SK-N-SH treated with all-trans-retinoic acid at 6 μM for 48 hours (cell line): ENCODE results near the gene ABCA3.

Source experiments
- ATAC-seq: fragments of 200-7000 bp; cut with Tn5 transposase; 3 replicates; pipeline ENCODE4 v1.9.1; 2020; ENCODE audit warnings: mild to moderate bottlenecking, moderate library complexity
- ARNTL ChIP-seq: fragments of 450-650 bp; formaldehyde crosslinking; IDR thresholded peaks from 2 replicates; pipeline ENCODE4 v1.5.0; 2020; ENCODE audit warnings: low read depth, mild to moderate bottlenecking, moderate library complexity, borderline replicate concordance
- BACH2 ChIP-seq: fragments of 250-450 bp; sonication (Bioruptor Pico); IDR thresholded peaks from 2 replicates; pipeline ENCODE4 v1.9.0; 2021; ENCODE audit warnings: mild to moderate bottlenecking, borderline replicate concordance
- CREB5 ChIP-seq: fragments of 250-450 bp; sonication (Bioruptor Pico); IDR thresholded peaks from 2 replicates; pipeline ENCODE4 v1.5.1; 2020; ENCODE audit warnings: low read depth, mild to moderate bottlenecking, moderate library complexity
- CSDC2 ChIP-seq: fragments of 250-450 bp; sonication (Bioruptor Pico); IDR thresholded peaks from 2 replicates; pipeline ENCODE4 v1.5.0; 2020; ENCODE audit warnings: mild to moderate bottlenecking, moderate library complexity
- CSRNP3 ChIP-seq: fragments of 250-450 bp; sonication (Bioruptor Pico); IDR thresholded peaks from 2 replicates; pipeline ENCODE4 v1.5.1; 2021; ENCODE audit warnings: mild to moderate bottlenecking, moderate library complexity
- ESRRG ChIP-seq: fragments of 250-450 bp; sonication (Bioruptor Pico); IDR thresholded peaks from 2 replicates; pipeline ENCODE4 v1.6.1; 2021; ENCODE audit warnings: mild to moderate bottlenecking
- GLIS3 ChIP-seq: fragments of 250-450 bp; sonication (Bioruptor Pico); IDR thresholded peaks from 2 replicates; pipeline ENCODE4 v1.5.0; 2020; ENCODE audit warnings: mild to moderate bottlenecking, moderate library complexity
- ISL1 ChIP-seq: fragments of 250-450 bp; sonication (Bioruptor Pico); IDR thresholded peaks from 2 replicates; pipeline ENCODE4 v2.1.2; 2022; ENCODE audit warnings: mild to moderate bottlenecking, moderate library complexity
- OSR1 ChIP-seq: fragments of 250-450 bp; sonication (Bioruptor Pico); IDR thresholded peaks from 2 replicates; pipeline ENCODE4 v1.8.0; 2022; ENCODE audit warnings: moderate library complexity, mild to moderate bottlenecking, inconsistent platforms
- POU6F1 ChIP-seq: fragments of 250-450 bp; sonication (Bioruptor Pico); IDR thresholded peaks from 2 replicates; pipeline ENCODE4 v1.8.0; 2021; ENCODE audit warnings: low read depth, mild to moderate bottlenecking, moderate library complexity, borderline replicate concordance
- PPARA ChIP-seq: fragments of 250-450 bp; sonication (Bioruptor Pico); IDR thresholded peaks from 2 replicates; pipeline ENCODE4 v1.5.0; 2020; ENCODE audit warnings: mild to moderate bottlenecking, borderline replicate concordance
- RARB ChIP-seq: fragments of 250-450 bp; sonication (Bioruptor Pico); IDR thresholded peaks from 2 replicates; pipeline ENCODE4 v1.8.0; 2021; ENCODE audit warnings: mild to moderate bottlenecking, moderate library complexity
- SNAI2 ChIP-seq: fragments of 250-450 bp; sonication (Bioruptor Pico); IDR thresholded peaks from 2 replicates; pipeline ENCODE4 v1.5.0; 2020; ENCODE audit warnings: mild to moderate bottlenecking, moderate library complexity
- TCF4 ChIP-seq: fragments of 250-450 bp; sonication (Bioruptor Pico); IDR thresholded peaks from 2 replicates; pipeline ENCODE4 v1.8.0; 2021; ENCODE audit warnings: mild to moderate bottlenecking, moderate library complexity, borderline replicate concordance
- TOX ChIP-seq: fragments of 250-450 bp; sonication (Bioruptor Pico); IDR thresholded peaks from 2 replicates; pipeline ENCODE4 v1.8.0; 2021; ENCODE audit warnings: mild to moderate bottlenecking, moderate library complexity, borderline replicate concordance
- TSHZ2 ChIP-seq: fragments of 250-450 bp; sonication (Bioruptor Pico); IDR thresholded peaks from 2 replicates; pipeline ENCODE4 v1.5.0; 2020; ENCODE audit warnings: mild to moderate bottlenecking, moderate library complexity
- ZC3H10 ChIP-seq: fragments of 250-450 bp; sonication (Bioruptor Pico); IDR thresholded peaks from 2 replicates; pipeline ENCODE4 v1.5.1; 2021; ENCODE audit warnings: mild to moderate bottlenecking, moderate library complexity
- ZFP3 ChIP-seq: fragments of 250-450 bp; sonication (Bioruptor Pico); IDR thresholded peaks from 2 replicates; pipeline ENCODE4 v1.5.0; 2020; ENCODE audit warnings: mild to moderate bottlenecking, moderate library complexity
- ZFP30 ChIP-seq: fragments of 450-650 bp; formaldehyde crosslinking; IDR thresholded peaks from 2 replicates; pipeline ENCODE4 v1.5.0; 2022; ENCODE audit warnings: mild to moderate bottlenecking, moderate library complexity
- ZNF565 ChIP-seq: fragments of 450-650 bp; formaldehyde crosslinking; conservative IDR thresholded peaks from 2 replicates; pipeline ENCODE4 v1.5.0; 2020; ENCODE audit warnings: low read depth, mild to moderate bottlenecking, moderate library complexity
- ZNF70 ChIP-seq: fragments of 450-650 bp; formaldehyde crosslinking; IDR thresholded peaks from 2 replicates; pipeline ENCODE4 v1.5.0; 2020; ENCODE audit warnings: mild to moderate bottlenecking, moderate library complexity
- ZNF8 ChIP-seq: fragments of 450-650 bp; formaldehyde crosslinking; IDR thresholded peaks from 2 replicates; pipeline ENCODE4 v1.5.0; 2020; ENCODE audit warnings: mild to moderate bottlenecking, moderate library complexity

The ABCA3 gene

GRCh38 chr16:2331199-2331930, 9.2 kb downstream of the ABCA3 start:
- no peak for ATAC-seq
- TF ChIP-seq TOX (CRISPR knock-in tag) (no peak), RARB (CRISPR knock-in tag) (no peak), ZNF565 (CRISPR knock-in tag) (no peak), TCF4 (no peak), CSRNP3 (no peak), ARNTL (CRISPR knock-in tag) (no peak), ZC3H10 (no peak), CSDC2 (CRISPR knock-in tag) (no peak), OSR1 (no peak), PPARA (no peak), BACH2 (CRISPR knock-in tag) (no peak), ZNF8 (CRISPR knock-in tag) (no peak), ZFP3 (CRISPR knock-in tag) (no peak), ISL1 (CRISPR knock-in tag) (no peak), ZNF70 (no peak), ESRRG (CRISPR knock-in tag) (no peak)

- ATAC-seq = no peak
- TF ChIP-seq CSRNP3 (no peak), ZFP30 (CRISPR knock-in tag) (no peak), BACH2 (CRISPR knock-in tag) (no peak), SNAI2 (CRISPR knock-in tag) (no peak), ZFP3 (CRISPR knock-in tag) (no peak), ZNF8 (CRISPR knock-in tag) (no peak), GLIS3 (CRISPR knock-in tag) (no peak), CSDC2 (CRISPR knock-in tag) (no peak)
Measured at GRCh38 chr16:2329532-2329931, 11.0 kb downstream of the ABCA3 start.

GRCh38 chr16:2328428-2328827, 12.1 kb downstream of the ABCA3 start:
- TF ChIP-seq CREB5 (no peak), POU6F1 (no peak), ZFP30 (CRISPR knock-in tag) (no peak), CSDC2 (CRISPR knock-in tag) (no peak), TSHZ2 (CRISPR knock-in tag) (no peak), GLIS3 (CRISPR knock-in tag) (no peak), TOX (CRISPR knock-in tag) (no peak), ZC3H10 (no peak), BACH2 (CRISPR knock-in tag) (no peak), CSRNP3 (no peak)
- ATAC-seq = no peak
